Superior temporal gyrus (tissue), 1 donor: ENCODE measurements around the gene SMARCC2.
"Not testable (repeated sequence)": the region's sequence is repeated elsewhere in the genome, so short reads cannot be mapped to it uniquely, and the experiment has no call there.

Experiments
- DNase-seq: peaks from one replicate; pipeline ENCODE4 v3.0.0-alpha.2; 2016; ENCODE audit errors: extremely low spot score

The SMARCC2 gene

DNA sequence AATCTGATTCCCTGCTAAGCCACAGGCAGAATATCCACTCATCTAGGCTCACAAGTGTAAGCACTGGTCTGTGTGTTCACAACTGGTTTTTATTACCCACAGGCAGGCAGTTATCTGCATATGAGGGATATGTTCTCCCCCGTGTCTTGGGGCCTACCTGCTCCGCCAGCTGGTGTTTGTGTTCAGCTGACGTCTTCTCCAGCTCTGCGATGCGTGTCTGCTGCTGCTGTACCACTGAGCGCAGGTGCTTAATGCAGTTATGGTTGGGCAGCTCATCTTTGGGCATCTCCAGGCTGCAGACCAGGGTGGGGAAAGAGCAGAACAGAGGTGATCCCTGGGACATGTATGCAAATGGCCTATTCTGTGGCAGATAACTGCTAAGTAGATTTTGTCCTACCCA is 18.7 kb upstream of the SMARCC2 start:
- DNase-seq = no peak

DNA sequence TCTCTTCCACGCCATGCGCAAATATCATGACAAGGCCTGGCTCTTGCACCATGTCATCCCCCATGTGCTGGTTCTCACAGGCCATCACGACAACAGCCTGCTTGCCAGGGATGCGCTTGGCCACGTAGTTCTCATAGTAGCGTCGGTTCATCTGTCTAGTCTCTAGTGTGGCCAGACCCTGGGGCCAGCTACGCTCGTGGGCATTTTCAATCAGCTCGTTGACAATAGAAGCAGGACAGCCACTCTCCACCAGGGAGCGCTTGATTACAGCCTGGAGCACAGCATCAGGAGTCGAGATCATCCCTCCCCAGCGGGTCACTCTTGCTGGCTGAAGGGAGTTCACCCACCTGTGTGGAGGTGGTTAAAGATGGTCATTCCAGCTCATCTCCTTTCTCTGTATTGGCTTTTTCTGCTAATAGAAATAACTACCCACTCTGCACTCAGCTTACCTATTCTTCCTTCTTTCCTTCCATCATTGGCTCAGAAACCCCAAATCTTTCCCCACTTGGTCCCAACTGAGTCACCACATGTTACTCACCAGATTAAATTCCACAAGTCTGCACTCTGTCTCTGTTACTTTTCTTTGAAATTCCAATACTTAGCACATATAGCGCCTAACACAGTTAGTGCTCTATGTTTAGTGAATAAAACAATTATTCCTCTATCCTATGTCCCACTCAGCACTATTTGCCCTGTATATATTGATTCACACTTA is 17.3 kb upstream of the SMARCC2 start:
- DNase-seq = no peak

DNA sequence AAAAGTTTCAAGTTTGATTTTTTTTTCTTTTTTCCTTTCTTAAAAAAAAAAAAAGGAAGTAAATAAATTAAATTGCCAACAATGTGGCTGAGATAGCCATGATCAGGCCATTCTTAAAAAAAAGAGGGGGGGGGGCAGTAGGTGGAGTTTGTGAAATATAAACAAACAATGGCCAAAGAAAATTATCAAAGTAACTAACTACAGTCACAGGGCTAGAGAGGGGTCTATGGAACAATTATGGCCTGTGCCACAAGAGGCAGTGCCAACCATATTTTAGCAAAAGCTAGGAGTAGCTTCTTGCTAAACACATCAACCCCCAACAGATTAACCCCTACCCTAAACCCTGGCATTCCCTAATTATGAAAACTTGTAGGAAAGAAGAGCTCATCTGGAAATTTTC is 16.2 kb upstream of the SMARCC2 start:
- DNase-seq = no peak

DNA sequence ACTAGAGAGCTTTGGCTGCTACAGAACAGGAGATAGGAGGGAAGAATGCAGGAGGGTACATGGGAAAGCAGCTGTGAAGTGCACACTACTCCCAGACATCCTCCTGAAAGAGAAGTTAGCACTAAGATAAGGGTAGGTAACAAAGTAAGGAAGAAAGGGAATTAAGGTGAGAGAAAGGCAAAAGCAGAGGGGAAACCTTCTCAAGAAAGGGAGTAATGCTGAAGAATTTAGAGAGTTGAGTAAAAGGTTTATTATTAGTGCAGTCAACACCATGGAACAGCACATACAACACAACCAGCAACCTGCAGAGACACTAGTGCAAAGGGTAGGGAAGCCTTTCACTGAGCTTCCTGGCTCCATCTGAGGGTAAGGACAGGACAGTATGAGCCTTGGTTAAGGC is 15.0 kb upstream of the SMARCC2 start:
- DNase-seq = no peak

DNA sequence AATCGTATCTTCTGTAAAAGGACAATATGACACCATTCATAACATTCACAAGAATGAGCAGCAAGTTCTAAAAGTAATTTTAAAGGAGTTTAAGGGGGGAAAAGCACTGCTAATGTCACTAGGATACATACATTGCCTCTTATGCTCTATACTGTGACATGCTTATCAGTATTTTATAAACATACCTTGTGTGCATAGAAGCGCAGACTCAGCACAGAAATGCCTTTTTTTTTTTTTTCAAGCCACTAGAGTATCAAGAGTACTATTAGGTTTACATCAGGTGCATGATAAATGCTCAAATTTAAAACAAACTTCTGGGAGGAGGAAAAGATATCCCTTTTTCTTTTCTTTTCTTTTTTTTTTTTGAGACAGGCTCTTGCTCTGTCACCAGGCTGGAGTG is 13.6 kb upstream of the SMARCC2 start:
- no peak for DNase-seq

DNA sequence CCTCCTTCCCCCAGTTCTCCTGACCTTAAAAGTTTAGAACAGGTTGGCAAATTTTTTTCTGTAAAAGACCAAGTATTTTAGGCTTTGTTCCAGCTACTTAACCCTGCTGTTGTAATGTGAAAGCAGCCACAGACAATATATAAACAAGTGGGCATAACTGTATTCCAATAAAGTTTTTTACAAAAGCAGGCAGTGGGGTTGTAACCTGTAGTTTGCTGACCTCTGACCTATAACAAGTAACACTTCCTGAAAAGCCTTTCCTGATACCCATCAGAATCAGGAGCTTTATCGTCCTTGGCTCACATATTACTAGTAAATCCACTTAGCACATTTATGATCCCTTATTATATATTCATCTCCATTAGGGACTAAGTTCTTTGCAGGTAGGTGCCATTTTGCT is 13.1 kb upstream of the SMARCC2 start:
- no peak for DNase-seq

DNA sequence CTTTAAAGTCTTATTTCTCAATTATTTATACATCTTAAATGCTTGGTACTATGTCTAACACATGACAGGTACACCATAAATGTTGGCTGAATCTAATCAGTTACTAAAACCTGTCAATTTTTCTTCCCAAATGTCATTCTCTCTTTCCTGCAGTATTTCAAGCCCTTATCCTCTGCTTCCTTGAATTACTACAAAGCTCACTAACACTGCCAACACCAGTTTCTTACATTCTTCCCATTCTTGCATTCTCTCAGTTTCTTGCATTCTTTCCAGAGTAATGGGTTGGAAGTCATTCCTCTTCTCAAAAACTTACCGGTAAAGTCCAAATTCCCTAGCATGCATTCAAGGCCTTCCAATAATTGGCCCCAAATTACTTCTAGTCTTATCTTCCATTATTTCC is 9.6 kb upstream of the SMARCC2 start:
- DNase-seq = no peak

DNA sequence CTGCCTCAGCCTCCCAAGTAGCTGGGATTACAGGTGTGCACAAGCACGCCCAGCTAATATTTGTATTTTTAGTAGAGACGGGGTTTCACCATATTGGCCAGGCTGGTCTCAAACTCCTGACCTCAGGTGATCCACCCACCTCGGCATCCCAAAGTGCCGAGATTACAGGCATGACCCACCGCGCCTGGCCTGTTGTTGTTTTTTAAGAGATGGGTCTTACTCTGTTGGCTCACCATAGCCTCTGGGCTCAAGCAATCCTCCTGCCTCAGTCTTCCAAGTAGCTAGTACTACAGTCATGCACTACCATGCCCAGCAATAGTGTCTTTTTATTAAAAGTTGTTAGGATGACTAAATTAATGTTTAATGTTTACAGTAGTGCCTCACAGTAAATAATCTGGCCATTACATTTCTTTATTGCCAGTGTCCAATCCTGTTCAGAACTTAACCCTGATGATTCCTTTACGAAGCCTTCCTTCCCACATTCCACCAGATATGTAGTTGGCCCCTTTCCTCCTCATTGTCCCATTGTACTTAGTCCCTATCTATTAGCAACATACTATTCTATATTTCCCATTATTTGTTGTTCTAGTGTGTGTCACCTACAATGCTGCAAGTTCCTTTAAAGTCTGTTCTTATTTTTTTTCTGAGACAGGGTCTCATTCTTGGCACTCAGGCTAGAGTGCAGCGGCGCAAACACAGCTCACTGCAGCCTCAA is 8.8 kb upstream of the SMARCC2 start:
- DNase-seq = no peak

DNA sequence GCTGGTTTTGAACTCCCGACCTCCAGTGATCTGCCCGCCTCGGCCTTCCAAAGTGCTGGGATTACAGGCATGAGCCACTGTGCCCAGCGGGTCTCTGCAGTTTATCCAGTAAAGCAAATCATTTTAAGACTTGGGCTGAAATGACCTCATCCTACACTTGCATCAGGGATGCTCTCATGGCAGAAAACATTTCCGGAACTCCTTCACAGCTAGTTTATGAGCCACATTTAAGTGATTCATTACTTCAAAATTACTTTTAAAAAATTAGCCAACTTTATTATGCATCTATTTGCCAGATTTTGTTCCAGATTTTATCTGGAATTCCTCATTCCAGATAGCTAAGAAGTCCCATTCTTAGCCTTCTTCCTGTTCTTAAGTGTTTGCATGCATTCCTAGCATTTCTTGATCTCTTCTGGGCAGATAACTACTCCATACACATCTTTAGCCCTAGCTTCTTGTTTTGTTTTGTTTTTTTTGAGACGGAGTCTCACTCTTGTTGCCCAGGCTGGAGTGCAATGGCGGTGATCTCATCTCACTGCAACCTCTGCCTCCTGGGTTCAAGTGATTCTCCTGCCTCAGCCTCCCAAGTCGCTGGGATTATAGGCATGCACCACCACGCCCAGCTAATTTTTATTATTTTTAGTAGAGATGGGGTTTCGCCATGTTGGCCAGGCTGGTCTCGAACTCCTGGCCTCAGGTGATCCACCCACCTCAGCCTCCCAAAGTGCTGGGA is 7.7 kb upstream of the SMARCC2 start:
- DNase-seq = not testable (repeated sequence)

DNA sequence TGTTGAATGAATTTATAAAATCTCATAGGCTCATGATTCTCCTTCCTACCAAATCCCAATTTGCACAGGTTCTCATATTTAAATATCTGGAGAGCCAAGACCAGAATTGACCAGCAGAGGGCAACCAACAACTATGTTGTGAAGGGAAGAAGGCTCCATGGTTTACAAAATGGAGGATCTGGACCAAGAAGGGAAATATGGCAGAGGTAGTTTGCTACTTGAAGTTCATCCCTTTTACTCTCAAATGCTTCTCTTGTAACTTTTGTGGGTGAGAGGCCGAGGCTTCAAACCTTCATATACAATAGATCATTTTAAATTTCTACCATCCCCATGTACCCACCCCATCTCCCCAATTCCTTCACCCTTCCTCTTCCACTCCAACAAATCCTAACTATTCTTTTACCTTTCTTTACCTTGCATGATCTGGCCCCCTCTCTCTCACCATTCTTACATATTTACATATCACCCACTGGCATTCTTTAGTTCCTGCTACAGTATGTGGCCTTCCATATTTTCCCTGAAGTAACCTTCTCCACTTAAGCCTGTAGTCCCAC is 3.8 kb upstream of the SMARCC2 start:
- peak; percentile 96 for DNase-seq

DNA sequence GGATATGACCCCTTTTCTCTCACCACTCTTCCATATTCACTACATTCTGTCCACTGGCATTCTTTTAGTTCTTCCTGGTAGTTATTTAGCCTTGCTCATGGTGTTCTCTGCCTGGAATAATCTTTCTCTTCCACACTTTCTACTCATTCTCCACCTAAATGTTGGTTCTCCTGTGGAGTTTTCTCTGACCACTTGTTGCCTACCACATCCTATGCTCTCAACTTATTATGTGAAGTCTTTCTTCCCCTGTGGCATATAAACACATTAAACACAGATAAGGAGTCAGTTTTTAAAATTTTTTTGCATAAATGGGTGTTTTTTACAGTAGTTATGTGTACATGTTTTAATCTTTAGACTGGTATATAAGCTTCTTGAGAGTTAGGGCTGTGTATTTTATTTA is 3.3 kb upstream of the SMARCC2 start:
- no peak for DNase-seq

DNA sequence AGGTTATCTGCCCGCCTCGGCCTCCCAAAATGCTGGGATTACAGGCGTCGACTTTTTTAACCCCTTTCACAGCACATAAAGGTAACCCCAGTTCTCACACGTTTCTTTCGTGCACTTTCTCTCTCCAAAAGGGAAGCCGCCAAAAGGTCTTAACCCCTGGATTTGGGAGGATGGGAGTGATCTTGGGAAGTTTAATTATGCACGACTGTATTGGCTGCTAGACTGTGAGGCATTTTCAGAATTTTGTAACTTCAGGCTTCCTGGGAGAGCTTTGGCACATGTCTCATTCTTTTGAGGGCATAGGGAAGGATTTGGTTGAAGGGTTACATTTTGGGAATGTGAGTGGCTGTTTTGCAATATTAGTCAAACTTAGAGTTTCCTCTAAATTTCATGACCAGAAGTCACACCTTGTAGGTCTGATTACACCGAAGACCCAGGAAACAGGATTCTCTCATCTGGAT is 1.4 kb upstream of the SMARCC2 start:
- DNase-seq = no peak

DNA sequence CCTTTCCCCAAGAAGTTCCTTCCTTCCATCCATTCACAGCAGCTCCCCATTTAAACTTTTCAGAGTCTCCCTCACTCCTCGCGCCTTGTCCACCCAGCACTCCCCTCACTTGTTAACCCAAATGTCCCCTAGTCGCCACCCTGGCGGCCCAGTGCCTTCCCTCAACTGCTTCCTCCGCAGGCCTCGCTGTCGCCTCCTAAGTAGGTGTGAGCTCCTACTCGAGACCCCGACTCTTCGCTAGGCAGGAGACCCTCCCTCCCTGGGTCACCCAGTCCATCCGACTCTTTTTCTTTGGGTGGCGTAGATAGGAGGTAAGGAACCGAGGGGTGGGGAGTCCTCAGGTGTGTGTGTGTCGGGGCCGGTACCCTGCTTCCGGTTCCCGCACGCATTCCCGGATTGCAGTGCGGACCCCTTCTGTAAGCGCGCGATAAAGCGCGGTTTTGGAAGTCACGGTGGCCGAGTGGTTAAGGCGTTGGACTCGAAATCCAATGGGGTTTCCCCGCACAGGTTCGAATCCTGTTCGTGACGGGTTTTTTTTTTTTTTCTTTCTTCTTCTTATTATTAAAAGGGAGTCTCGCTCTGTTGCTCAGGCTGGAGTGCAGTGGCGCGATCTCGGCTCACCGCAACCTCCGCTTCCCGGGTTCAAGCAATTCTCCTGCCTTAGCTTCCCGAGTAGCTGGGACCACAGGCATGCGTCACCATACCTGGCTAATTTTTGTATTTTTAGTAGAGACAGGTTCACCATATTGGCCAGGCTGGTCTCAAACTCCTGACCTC is 823 bp upstream of the SMARCC2 start:
- DNase-seq = peak; percentile 86

DNA sequence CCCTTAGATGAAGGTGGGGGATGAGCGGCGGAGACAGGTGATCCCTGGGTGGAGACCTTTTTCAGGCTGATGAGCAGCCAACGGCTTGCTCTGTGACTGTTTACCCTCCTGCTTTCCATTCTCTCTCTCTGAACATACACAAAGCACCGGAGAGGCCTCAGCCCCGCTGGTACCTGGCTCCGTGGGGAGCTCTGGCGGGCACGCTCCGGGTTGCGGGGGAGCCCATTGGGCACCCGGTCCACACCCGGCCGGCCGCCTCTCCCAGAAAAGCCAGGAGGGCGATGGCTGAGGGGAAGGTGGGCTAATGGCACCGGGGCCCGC is 545 bp downstream of the SMARCC2 start:
- no peak for DNase-seq

DNA sequence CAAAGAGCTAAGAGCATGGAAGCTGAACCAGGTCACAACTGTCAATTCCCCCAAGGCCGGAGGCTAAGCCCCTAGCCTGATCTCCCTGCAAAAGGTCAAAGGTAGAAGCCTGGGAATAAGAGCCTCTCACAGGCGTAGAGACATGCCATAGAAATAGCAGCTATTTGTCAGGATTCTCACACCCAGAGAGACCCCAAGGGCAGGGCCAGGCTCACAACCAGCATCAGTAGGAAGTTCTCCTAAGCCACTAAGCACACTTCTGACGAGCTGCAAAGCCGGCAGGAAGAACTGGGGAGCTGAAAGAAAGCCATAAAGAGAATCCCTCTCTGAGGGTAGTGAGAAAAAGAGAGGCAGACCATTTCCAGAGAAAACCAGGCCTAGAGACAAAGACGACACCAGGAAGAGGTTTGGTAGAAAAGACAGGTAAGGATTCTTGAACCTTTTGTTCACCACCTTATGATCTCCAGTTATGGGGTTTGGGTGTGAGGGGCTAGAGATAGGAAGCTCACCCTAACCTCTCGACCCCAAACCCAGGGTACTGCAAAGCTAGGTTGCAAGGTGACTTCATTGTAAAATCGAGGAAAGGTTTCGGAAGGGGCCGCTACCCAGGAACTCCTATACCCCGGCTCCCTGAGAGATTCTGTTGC is 1.0 kb downstream of the SMARCC2 start:
- DNase-seq = no peak

DNA sequence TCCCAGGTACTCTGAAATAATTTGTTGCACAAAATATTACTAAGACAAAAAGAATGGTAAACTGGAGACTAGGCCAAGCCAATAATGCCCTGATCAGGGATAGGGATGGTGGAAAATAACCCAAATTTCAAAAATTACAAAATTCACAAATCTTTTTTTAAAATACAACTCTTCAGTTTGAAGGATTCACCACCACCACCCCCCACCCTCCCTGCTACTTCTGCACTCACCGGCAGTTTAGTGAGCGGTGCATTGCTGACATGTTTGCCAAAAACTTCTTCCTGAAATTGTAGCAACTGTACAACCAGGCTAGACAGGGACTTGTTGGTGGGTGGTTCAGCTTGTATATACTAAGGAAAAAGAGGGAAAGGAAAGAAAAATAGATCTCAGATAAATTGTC is 2.3 kb downstream of the SMARCC2 start:
- DNase-seq = no peak

DNA sequence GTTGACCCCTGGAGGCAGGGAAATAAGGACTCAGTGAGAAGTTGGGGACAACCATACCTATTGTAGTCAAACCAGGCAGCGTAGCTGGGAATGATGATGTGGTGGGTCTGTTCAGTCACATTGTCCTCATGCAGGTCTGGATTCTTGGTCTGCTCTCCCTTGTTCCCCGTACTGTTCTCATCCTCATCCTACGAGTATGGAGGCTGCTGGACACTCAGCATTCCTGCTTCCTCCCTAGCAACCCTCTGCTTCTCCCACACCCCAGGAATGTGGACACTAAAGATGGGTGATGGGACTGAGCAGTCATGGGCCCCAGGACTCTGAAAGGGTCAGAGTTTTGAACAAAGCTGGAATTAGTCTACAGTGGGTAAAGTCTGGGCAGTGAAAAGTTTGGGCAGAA is 10.9 kb downstream of the SMARCC2 start:
- DNase-seq = no peak

DNA sequence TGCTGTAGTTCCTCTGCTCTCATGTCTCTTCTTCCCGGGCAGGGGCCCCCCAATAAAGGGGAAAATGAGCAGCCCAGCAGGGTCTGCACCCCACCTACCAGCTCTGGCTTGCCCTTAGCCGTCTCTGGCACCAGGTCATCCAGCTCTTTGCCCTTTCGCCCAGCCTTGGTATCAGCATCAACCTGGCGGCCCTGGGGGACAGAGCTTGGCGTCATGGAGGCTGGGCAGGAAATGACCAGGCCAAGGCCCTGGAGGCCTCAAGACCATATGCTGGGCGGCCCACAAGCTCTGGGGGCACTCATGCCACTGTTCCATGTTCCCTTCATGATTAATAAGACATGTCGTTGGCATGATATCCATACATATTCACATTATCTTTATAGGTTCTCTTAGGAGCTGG is 16.4 kb downstream of the SMARCC2 start:
- no peak for DNase-seq

DNA sequence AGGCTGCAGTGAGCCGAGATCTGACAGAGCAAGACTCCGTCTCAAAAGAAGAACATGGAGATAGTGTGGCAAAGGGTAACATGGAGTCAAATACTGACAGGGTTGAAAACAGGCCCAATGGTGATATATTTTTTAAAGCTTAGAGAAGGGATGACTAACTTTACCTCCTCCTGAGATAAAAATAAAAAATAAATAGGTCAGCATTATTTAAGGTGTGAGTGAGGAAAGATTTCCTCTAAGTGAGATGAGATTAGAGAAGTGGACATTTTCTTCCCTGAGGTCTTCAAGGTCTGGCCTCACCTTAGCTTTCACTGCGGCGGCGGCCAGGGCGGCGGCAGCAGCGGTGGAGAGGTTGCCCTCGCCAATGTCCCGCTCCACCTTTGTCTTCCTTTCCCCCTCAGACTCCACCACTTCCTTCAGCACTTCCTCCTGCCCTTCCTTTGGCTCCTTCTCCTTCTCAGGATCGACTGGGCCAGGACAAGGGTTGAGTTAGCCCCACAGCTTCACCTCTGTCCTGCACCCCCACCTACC is 20.0 kb downstream of the SMARCC2 start:
- no peak for DNase-seq

DNA sequence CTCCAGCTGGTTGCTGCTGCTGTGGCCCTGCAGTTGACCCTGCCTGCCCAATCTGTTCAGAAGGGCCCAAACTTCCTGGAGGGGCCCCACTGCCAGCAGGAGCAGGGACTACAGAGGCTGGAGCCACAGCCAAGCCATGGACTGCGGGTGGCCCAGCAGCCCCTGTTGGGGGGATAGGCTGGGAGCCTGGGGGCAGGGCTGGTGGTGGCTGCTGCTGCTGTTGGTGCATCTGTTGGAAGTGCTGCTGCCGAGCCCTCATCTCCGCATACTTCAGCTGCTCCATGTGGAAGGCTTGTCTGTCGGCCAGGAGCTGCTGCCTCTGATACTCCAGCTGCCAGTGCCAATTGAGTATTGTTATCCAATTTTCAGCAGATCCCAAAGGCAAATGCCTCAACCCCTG is 23.9 kb downstream of the SMARCC2 start:
- no peak for DNase-seq

DNA sequence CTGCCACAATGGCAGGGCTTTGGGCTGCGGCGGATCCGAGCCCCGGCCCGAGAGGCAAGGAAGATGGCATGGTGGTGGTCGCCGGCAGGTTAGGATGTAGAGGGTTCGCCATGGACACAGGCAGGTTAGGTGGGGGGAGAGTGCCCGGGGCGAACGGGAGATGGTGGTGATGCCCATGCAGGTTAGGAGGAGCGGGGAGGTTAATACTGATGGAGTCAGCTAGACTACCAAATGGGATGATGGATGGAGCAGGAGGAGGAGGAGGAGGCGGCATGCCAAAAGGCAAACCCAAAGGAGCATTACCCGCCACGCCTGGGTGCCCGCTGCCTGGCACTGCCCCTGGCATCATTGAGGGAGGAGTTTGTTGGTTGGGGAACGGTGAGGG is 24.9 kb downstream of the SMARCC2 start:
- DNase-seq = no peak
